Adrenal gland (tissue), 12 donors: Measurements from ENCODE around the gene NOTCH3. TPM values are rescaled to one million over a fixed set of nuclear protein-coding genes. Genes with fewer than 3 reads are reported as not detected.

Experiments used
- DNase-seq, 7 donors: peaks; one replicate each; pipeline ENCODE4 v3.0.0-alpha.2; 2019 to 2020
- H3K27ac ChIP-seq, 5 donors: fragments of 200-600 bp; sonication (generic) in 4 of 5; 1 replicate in 3 of 5; 2 replicates in 2 of 5; pipeline versions ENCODE4 v1.5.1 to v1.8.0; 2016 to 2020; ENCODE audit warnings: mild to moderate bottlenecking in 1 of 5
- H3K27me3 ChIP-seq: fragments of 200-600 bp; 2 replicates; pipeline ENCODE4 v1.8.0; 2021
- H3K36me3 ChIP-seq, 2 donors: fragments of 200-600 bp; replicated peaks in 1 of 2; 1 replicate in 1 of 2; 2 replicates in 1 of 2; pipeline versions ENCODE4 v1.5.1 to v1.8.0; 2018 to 2022
- H3K4me1 ChIP-seq, 2 donors: fragments of 200-600 bp; replicated peaks in 1 of 2; 1 replicate in 1 of 2; 2 replicates in 1 of 2; pipeline versions ENCODE4 v1.5.1 to v1.8.0; 2018 to 2021
- H3K4me3 ChIP-seq, 4 donors: fragments of 200-600 bp; sonication (generic) in 3 of 4; one replicate each; pipeline ENCODE4 v1.5.1; 2016 to 2018
- H3K9me3 ChIP-seq, 3 donors: fragments of 200-600 bp; sonication (generic) in 1 of 3; replicated peaks in 1 of 3; 1 replicate in 2 of 3; 2 replicates in 1 of 3; pipeline versions ENCODE4 v1.5.1 to v1.8.0; 2016 to 2021
- POLR2A ChIP-seq, 2 donors: fragments of 450-650 bp; IDR thresholded peaks; one replicate each; pipeline ENCODE4 v1.6.1; 2017; ENCODE audit warnings: antibody characterized with exemption in 2 of 2, mild to moderate bottlenecking in 2 of 2, moderate library complexity in 1 of 2
- WGBS, 4 donors: extraction: QIAGEN DNeasy Blood & Tissue Kit in 2 of 4; methylation state at CpG; one replicate each; pipeline versions ENCODE4 v1.1.5 to v1.1.7; 2013 to 2017; 5-methylcytosine and 5-hydroxymethylcytosine counted together
- intact Hi-C, 2 donors: fragments of 100-400 bp; cut with DNase I; formaldehyde crosslinking; loops; one replicate each; pipeline versions ENCODE4 v1.14.1 to v1.15.0; 2022 to 2023
- polyA plus RNA-seq, 3 donors: library from polyadenylated mRNA; stranded (reverse); fragments of 200-250 nt in 2 of 3; fragments of 350-450 nt in 1 of 3; fragmentation: Illumina TruSeq in 1 of 3; extraction: RNeasy Lipid Tissue Mini Kit (QIAGEN cat#74804) in 1 of 3; gene quantifications; one replicate each; pipeline ENCODE4 v1.2.3, GENCODE V29; 2013 to 2014
- total RNA-seq, 9 donors: library from RNA; depleted of rRNA in 4 of 9; stranded (reverse); fragments of >200 nt in 4 of 9; fragments of 120-200 nt in 1 of 9; fragmentation: NEBNext Ultra II Directional in 1 of 9; extraction: Animal tissue kit (Norgen Biotek cat#: 25700) in 1 of 9; gene quantifications; one replicate each; pipeline versions ENCODE4 v1.1.0 to v1.2.4, GENCODE V29; 2013 to 2023
- TF ChIP-seq, protein P1 (sequence below), 6 experiments: fragments of 450-650 bp in 4 of 6; fragments of 200-600 bp in 2 of 6; sonication (generic) in 1 of 6; IDR thresholded peaks; 1 replicate in 5 of 6; 2 replicates in 1 of 6; pipeline versions ENCODE4 v1.5.1 to v1.8.0; 2016 to 2021; ENCODE audit warnings: antibody characterized with exemption in 6 of 6, mild to moderate bottlenecking in 2 of 6, moderate library complexity in 1 of 6
- donor health status: healthy with polysubstance abuse.
- donor health status: Bipolar disorder and iron deficiency.
- donor health status: DM: yes; HTN: yes; CAD: no.
- donor health status: DM: no; HTN: no; CAD: no.
- donor health status: DM: no; HTN: no; CAD: no.
- donor health status: DM: yes; HTN: yes; CAD: no.

Gene NOTCH3
- total and polyA plus RNA-seq, 12 donors = 3.7 to 39.3 (median 12.8) TPM

DNA sequence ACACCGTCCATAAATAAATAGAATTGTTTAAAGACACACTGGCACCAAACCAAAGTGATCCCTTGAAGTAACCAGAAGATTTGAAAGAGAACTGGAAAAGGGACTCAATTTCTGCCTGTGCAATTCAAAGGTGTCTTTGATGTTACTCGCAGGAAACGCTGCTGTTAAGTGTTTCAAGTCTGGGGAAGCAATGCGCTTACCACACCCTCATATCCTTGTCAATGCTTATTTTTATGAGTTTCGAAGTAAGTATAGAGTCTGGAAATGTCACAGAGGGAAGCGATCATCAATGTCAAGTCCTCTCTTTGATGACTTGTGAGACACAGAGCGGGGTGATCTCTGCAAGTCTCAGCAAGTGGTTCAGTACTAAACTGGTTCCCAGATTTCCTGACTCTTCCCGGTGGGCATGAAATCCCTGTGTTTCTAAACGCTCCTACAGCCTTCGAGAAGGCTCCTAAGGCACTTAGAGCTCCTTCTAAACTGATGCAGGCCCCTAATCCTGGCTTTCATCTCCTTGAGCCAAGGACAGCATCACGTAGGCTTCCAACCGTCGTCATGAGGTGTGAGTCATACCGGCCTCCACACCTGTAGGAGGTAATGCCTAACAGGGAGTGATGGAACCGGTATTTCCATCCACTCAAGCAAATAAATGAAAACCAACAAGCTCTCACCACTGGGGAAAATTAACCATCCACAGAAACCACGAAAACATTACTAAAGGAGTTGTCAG lies 70.8 kb downstream of the NOTCH3 start:
- intact Hi-C loops = no loop called here
- no peaks in the 10 kb centered on the region for H3K36me3 ChIP-seq
- no peak overlapping the region for H3K27ac ChIP-seq
- H3K27me3 ChIP-seq = no peaks in the 10 kb centered on the region
- peaks cover 9 to 11% of the 10 kb centered on the region in 2 donors for H3K4me1 ChIP-seq
- H3K9me3 ChIP-seq = no peaks in the 10 kb centered on the region
- 70 to 72% (median 71%) methylated on average over 16 of the region's 16 CpGs for WGBS, 4 donors
- TF ChIP-seq POLR2A (IDR thresholded peaks at IDR 0.05) = no peak
- TF ChIP-seq, protein P1, sequence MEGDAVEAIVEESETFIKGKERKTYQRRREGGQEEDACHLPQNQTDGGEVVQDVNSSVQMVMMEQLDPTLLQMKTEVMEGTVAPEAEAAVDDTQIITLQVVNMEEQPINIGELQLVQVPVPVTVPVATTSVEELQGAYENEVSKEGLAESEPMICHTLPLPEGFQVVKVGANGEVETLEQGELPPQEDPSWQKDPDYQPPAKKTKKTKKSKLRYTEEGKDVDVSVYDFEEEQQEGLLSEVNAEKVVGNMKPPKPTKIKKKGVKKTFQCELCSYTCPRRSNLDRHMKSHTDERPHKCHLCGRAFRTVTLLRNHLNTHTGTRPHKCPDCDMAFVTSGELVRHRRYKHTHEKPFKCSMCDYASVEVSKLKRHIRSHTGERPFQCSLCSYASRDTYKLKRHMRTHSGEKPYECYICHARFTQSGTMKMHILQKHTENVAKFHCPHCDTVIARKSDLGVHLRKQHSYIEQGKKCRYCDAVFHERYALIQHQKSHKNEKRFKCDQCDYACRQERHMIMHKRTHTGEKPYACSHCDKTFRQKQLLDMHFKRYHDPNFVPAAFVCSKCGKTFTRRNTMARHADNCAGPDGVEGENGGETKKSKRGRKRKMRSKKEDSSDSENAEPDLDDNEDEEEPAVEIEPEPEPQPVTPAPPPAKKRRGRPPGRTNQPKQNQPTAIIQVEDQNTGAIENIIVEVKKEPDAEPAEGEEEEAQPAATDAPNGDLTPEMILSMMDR (IDR thresholded peaks at IDR 0.05) = no peak
- H3K4me3 ChIP-seq = no peak overlapping the region
- DNase-seq = no peak

DNA sequence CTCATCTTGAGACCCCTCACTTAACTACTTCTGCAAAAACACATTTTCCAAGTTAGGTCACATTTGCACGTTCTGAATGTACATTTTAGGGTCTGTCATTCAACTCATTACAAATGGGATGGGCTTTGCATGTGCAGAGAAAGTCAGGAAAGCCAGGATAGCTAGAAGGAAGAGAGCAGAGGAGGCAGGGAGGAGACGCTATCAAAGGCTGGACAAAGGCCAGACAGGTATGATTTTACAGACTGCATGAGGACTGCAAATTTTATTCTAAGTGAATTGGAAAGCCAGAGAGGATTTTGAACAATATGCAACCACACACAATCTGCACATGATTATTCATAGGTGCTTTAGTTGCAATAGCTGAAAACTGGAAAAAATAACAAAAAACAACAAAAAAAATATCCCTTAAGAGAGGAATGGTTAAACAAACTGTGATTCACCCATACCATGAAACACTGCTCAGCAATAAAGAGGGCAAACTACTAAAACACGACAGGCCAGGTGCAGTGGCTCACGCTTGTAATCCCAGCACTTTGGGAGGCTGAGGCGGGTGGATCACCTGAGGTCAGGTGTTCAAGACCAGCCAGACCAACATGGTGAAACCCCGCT lies 72.5 kb downstream of the NOTCH3 start:
- Histone ChIP-seq H3K4me3 (no peak overlapping the region), H3K27me3 (no peaks in the 10 kb centered on the region), H3K27ac (no peak overlapping the region), H3K9me3 (no peaks in the 10 kb centered on the region), H3K36me3 (no peaks in the 10 kb centered on the region), H3K4me1 (peaks cover 22 to 29% of the 10 kb centered on the region in 2 donors)
- WGBS, 4 donors = 68 to 84% (median 78%) methylated on average over 6 of the region's 6 CpGs
- intact Hi-C loops = no loop called here
- DNase-seq = peak in 1 of 7 donors; percentile 39
- TF ChIP-seq, protein P1 (IDR thresholded peaks at IDR 0.05) = no peak
- TF ChIP-seq POLR2A (IDR thresholded peaks at IDR 0.05) = no peak

DNA sequence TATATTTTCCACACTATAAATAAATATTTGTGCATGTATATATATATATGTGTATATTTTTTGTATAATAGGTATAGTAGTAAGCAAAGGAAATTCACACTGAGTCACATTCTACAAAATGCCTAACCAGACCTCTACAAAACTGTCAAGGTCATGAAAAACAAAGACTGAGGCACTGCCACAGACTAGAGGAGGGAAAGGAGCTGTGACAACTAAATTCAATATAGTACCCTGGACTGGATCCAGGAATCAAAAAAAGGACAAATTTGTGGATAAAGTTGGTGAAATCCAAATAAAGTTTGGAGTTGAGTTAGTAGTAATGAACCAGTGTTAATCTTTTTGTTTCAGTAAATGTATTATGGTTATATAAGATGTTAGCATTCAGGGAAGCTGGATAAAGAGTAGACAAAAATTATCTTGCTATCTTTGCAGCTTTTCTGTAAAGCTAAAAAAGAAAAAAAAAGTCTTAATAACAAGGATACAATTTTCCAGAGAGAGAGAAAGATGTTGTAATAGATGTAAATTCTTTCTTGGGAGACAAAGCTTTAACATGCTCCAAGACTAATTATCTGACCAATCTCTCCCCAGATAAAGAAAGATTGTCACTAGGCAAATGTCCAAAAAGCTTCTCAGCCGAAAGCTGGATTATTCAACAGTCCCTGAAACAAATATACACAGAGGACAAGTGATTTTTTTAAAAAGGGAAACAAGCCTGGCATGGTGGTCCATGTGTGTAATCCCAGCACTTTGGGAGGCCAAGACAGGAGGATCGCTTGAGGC lies 74.5 kb downstream of the NOTCH3 start:
- DNase-seq = no peak
- peaks cover 24 to 31% of the 10 kb centered on the region in 2 donors for H3K4me1 ChIP-seq
- WGBS, 4 donors = 41 to 44% (median 42%) methylated on average over 2 of the region's 2 CpGs
- H3K4me3 ChIP-seq = peak overlapping the region in 1 of 4 donors; percentile 62
- peaks cover 0 to 15% of the 10 kb centered on the region in 2 donors for H3K36me3 ChIP-seq
- intact Hi-C loops = no loop called here
- no peaks in the 10 kb centered on the region for H3K27me3 ChIP-seq
- TF ChIP-seq, protein P1 (IDR thresholded peaks at IDR 0.05) = no peak
- TF ChIP-seq POLR2A (IDR thresholded peaks at IDR 0.05) = no peak
- peak overlapping the region; percentile 44 to 96 (median 91) for H3K27ac ChIP-seq
- no peaks in the 10 kb centered on the region for H3K9me3 ChIP-seq
